ENCODE results near the gene NODAL.

The NODAL gene

GRCh38 chr10:70482982-70483760, 41.7 kb upstream of the NODAL start:
- Histone ChIP-seq H3K27ac (ENCODE audit: low read depth, low read length) (peak overlapping the region; percentile 96), H3K9me2 (replicated peaks; ENCODE audit: insufficient read depth, low read length) (no peaks in the 10 kb centered on the region), H3K4me2 (ENCODE audit: low read depth, low read length, poor library complexity, severe bottlenecking) (peak overlapping the region; percentile 95), H3K79me2 (ENCODE audit: insufficient read depth, low read length) (peaks cover 70% of the 10 kb centered on the region), H3K9me3 (ENCODE audit: insufficient read depth, low read length) (no peaks in the 10 kb centered on the region), H2AFZ (ENCODE audit: low read depth, low read length, severe bottlenecking) (no peak overlapping the region), H3K27me3 (ENCODE audit: low read length) (no peaks in the 10 kb centered on the region), H4K20me1 (ENCODE audit: low read depth, low read length) (no peaks in the 10 kb centered on the region), H3K9ac (ENCODE audit: low read length) (peak overlapping the region; percentile 91; the same call in 1 of the 2 replicates), H3K4me3 (ENCODE audit: insufficient read depth, low read length, poor library complexity, severe bottlenecking) (no peak overlapping the region), H3F3A (ENCODE audit: insufficient read depth) (peaks cover 53% of the 10 kb centered on the region), H3K36me3 (ENCODE audit: low read length) (peaks cover 11% of the 10 kb centered on the region)
- TF ChIP-seq, protein P1, sequence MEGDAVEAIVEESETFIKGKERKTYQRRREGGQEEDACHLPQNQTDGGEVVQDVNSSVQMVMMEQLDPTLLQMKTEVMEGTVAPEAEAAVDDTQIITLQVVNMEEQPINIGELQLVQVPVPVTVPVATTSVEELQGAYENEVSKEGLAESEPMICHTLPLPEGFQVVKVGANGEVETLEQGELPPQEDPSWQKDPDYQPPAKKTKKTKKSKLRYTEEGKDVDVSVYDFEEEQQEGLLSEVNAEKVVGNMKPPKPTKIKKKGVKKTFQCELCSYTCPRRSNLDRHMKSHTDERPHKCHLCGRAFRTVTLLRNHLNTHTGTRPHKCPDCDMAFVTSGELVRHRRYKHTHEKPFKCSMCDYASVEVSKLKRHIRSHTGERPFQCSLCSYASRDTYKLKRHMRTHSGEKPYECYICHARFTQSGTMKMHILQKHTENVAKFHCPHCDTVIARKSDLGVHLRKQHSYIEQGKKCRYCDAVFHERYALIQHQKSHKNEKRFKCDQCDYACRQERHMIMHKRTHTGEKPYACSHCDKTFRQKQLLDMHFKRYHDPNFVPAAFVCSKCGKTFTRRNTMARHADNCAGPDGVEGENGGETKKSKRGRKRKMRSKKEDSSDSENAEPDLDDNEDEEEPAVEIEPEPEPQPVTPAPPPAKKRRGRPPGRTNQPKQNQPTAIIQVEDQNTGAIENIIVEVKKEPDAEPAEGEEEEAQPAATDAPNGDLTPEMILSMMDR (IDR thresholded peaks at IDR 0.05; ENCODE audit: insufficient read depth, low read length, poor library complexity, severe bottlenecking) = no peak
- TF ChIP-seq EZH2phosphoT487 (conservative IDR thresholded peaks at IDR 0.05; ENCODE audit: low read length) = no peak

- peak overlapping the region; percentile 96 for H3K27ac ChIP-seq (ENCODE audit: low read depth, low read length)
- H3K9ac ChIP-seq (ENCODE audit: low read length) = peak overlapping the region; percentile 91
- peak overlapping the region; percentile 80 for H3K4me3 ChIP-seq (ENCODE audit: insufficient read depth, low read length, poor library complexity, severe bottlenecking)
- H3K9me2 ChIP-seq (replicated peaks; ENCODE audit: insufficient read depth, low read length) = no peaks in the 10 kb centered on the region
- peaks cover 4% of the 10 kb centered on the region; the same call in 1 of the 2 replicates for H3K36me3 ChIP-seq (ENCODE audit: low read length)
- TF ChIP-seq, protein P1 (IDR thresholded peaks at IDR 0.05; ENCODE audit: insufficient read depth, low read length, poor library complexity, severe bottlenecking) = no peak
- TF ChIP-seq EZH2phosphoT487 (conservative IDR thresholded peaks at IDR 0.05; ENCODE audit: low read length) = no peak
- H3F3A ChIP-seq (ENCODE audit: insufficient read depth) = peaks cover 51% of the 10 kb centered on the region
- H3K9me3 ChIP-seq (ENCODE audit: insufficient read depth, low read length) = no peaks in the 10 kb centered on the region
- H4K20me1 ChIP-seq (ENCODE audit: low read depth, low read length) = no peaks in the 10 kb centered on the region
- H2AFZ ChIP-seq (ENCODE audit: low read depth, low read length, severe bottlenecking) = no peak overlapping the region
- peaks cover 60% of the 10 kb centered on the region for H3K79me2 ChIP-seq (ENCODE audit: insufficient read depth, low read length)
- no peaks in the 10 kb centered on the region for H3K27me3 ChIP-seq (ENCODE audit: low read length)
- peak overlapping the region; percentile 95 for H3K4me2 ChIP-seq (ENCODE audit: low read depth, low read length, poor library complexity, severe bottlenecking)
Measured at GRCh38 chr10:70481831-70482530, 40.5 kb upstream of the NODAL start.

GRCh38 chr10:70481105-70481504, 39.6 kb upstream of the NODAL start:
- Histone ChIP-seq H3K4me3 (ENCODE audit: insufficient read depth, low read length, poor library complexity, severe bottlenecking) (peak overlapping the region; percentile 80), H3K36me3 (ENCODE audit: low read length) (peaks cover 4% of the 10 kb centered on the region; the same call in 1 of the 2 replicates), H3K9me3 (ENCODE audit: insufficient read depth, low read length) (no peaks in the 10 kb centered on the region), H3K9ac (ENCODE audit: low read length) (peak overlapping the region; percentile 91), H4K20me1 (ENCODE audit: low read depth, low read length) (no peaks in the 10 kb centered on the region), H3K4me2 (ENCODE audit: low read depth, low read length, poor library complexity, severe bottlenecking) (peak overlapping the region; percentile 95), H3K9me2 (replicated peaks; ENCODE audit: insufficient read depth, low read length) (no peaks in the 10 kb centered on the region), H3F3A (ENCODE audit: insufficient read depth) (peaks cover 59% of the 10 kb centered on the region), H3K27ac (ENCODE audit: low read depth, low read length) (peak overlapping the region; percentile 96), H3K27me3 (ENCODE audit: low read length) (no peaks in the 10 kb centered on the region), H2AFZ (ENCODE audit: low read depth, low read length, severe bottlenecking) (no peak overlapping the region), H3K79me2 (ENCODE audit: insufficient read depth, low read length) (peaks cover 57% of the 10 kb centered on the region)
- TF ChIP-seq, protein P1 (IDR thresholded peaks at IDR 0.05; ENCODE audit: insufficient read depth, low read length, poor library complexity, severe bottlenecking) = no peak
- no peak for TF ChIP-seq EZH2phosphoT487 (conservative IDR thresholded peaks at IDR 0.05; ENCODE audit: low read length)

Measured in SU-DHL-6 (cell line).